DND-41 (cell line): ENCODE data around the gene MTA3.

Source experiments
- EZH2 ChIP-seq: IDR thresholded peaks from 3 replicates; pipeline ENCODE4 v1.6.1; 2012; ENCODE audit warnings: borderline replicate concordance, low read depth, mild to moderate bottlenecking, moderate library complexity, low read length, inconsistent platforms; ENCODE audit not compliant: severe bottlenecking
- TF ChIP-seq, protein P1 (sequence below): IDR thresholded peaks from 2 replicates; pipeline ENCODE4 v1.5.1; 2012; ENCODE audit warnings: borderline replicate concordance, low read length, moderate library complexity, mild to moderate bottlenecking; ENCODE audit not compliant: poor library complexity, severe bottlenecking; ENCODE audit errors: extremely low read depth

DNA sequence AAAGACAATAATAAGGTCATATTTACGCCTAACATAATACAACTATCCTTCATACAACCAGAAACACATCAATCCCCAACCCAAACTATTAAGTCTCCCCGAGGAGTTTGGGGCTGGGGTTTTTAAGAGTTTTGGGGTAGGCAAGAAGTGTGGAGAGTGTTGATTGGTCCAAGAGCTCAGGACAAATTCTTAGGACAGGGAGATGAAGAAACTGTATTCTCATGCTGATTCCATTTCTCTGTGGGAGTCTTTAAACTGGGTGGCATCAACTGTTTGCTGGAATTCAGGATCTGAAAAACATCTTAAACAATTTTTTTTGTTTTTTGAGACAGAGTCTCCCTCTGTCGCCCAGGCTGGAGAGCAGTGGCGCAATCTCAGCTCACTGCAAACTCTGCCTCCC, 25.6 kb upstream of the MTA3 start:
- TF ChIP-seq, protein P1, sequence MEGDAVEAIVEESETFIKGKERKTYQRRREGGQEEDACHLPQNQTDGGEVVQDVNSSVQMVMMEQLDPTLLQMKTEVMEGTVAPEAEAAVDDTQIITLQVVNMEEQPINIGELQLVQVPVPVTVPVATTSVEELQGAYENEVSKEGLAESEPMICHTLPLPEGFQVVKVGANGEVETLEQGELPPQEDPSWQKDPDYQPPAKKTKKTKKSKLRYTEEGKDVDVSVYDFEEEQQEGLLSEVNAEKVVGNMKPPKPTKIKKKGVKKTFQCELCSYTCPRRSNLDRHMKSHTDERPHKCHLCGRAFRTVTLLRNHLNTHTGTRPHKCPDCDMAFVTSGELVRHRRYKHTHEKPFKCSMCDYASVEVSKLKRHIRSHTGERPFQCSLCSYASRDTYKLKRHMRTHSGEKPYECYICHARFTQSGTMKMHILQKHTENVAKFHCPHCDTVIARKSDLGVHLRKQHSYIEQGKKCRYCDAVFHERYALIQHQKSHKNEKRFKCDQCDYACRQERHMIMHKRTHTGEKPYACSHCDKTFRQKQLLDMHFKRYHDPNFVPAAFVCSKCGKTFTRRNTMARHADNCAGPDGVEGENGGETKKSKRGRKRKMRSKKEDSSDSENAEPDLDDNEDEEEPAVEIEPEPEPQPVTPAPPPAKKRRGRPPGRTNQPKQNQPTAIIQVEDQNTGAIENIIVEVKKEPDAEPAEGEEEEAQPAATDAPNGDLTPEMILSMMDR: no peak
- TF ChIP-seq EZH2: no peak
